HG03045 (cell line): Measurements from ENCODE around the gene RPS18.
"Not testable (repeated sequence)": the region's sequence is repeated elsewhere in the genome, so short reads cannot be mapped to it uniquely, and the experiment has no call there.

Source experiments
- ATAC-seq: cut with Tn5 transposase; IDR thresholded peaks from one replicate; pipeline ENCODE4 v1.9.1; 2021; ENCODE audit warnings: mild to moderate bottlenecking, moderate library complexity; ENCODE audit not compliant: unreplicated experiment

The RPS18 gene

GRCh38 chr6:33272275-33273128 lies 627 bp downstream of the RPS18 start:
- ATAC-seq: no peak

- no peak for ATAC-seq
These were observed 1.5 kb downstream of the RPS18 start for GRCh38 chr6:33273129-33273923.

GRCh38 chr6:33273924-33274902 lies 2.3 kb downstream of the RPS18 start:
- ATAC-seq: no peak

GRCh38 chr6:33275795-33276580 lies 4.1 kb downstream of the RPS18 start:
- ATAC-seq: not testable (repeated sequence)

GRCh38 chr6:33276581-33276863 lies 4.6 kb downstream of the RPS18 start:
- no peak for ATAC-seq

- peak; percentile 57 for ATAC-seq
These were observed 5.2 kb downstream of the RPS18 start, which contains the start of gene B3GALT4 for GRCh38 chr6:33276864-33277662. Gene B3GALT4, plus strand, starts transcription at chr6:33277123. Its CDS starts 297 bp downstream, at chr6:33277420.

GRCh38 chr6:33277663-33278391 lies 6.0 kb downstream of the RPS18 start:
- peak; percentile 4 for ATAC-seq

- no peak for ATAC-seq
These were observed 6.5 kb downstream of the RPS18 start for GRCh38 chr6:33278392-33278741.

- ATAC-seq: no peak
These were observed 6.9 kb downstream of the RPS18 start for GRCh38 chr6:33278810-33279209.

GRCh38 chr6:33279257-33279695 lies 7.4 kb downstream of the RPS18 start:
- no peak for ATAC-seq

- no peak for ATAC-seq
These were observed 8.2 kb downstream of the RPS18 start for GRCh38 chr6:33279971-33280511.

- no peak for ATAC-seq
These were observed 8.7 kb downstream of the RPS18 start for GRCh38 chr6:33280539-33280938.

GRCh38 chr6:33285214-33285613 lies 13.3 kb downstream of the RPS18 start:
- ATAC-seq: not testable (repeated sequence)

- ATAC-seq: no peak
These were observed 15.4 kb downstream of the RPS18 start for GRCh38 chr6:33286946-33287914.

- ATAC-seq: no peak
These were observed 16.5 kb downstream of the RPS18 start for GRCh38 chr6:33288141-33288920.
